Inflammatory macrophage treated with lipopolysaccharide for 1 hour (primary cell): ENCODE measurements around the gene XPO6.
A peak's percentile ranks its signal among the peaks of the same experiment; 100 is the strongest.

Experiments used
- DNase-seq, 2 donors: peaks; one replicate each; pipeline ENCODE4 v3.0.0-alpha.2; 2020 to 2022

The XPO6 gene

DNA sequence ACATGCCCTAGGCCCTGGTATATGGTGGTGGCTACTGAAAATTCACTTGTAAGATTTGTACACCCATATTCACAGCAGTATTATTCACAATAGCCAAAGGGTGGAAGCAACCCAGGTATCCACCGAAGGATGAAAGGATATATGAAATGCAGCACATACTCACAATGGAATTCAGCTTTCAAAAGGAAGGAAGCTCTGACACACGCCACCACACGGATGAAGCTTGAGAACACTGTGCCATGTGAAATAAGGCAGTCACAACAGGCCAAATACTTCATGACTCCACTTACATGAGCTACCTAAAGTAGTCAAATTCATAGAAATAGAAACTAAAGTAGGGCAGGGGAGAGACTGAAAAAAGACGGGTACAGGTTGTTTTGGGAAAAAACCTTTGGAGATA is 2.9 kb downstream of the XPO6 start:
- DNase-seq = no peak

DNA sequence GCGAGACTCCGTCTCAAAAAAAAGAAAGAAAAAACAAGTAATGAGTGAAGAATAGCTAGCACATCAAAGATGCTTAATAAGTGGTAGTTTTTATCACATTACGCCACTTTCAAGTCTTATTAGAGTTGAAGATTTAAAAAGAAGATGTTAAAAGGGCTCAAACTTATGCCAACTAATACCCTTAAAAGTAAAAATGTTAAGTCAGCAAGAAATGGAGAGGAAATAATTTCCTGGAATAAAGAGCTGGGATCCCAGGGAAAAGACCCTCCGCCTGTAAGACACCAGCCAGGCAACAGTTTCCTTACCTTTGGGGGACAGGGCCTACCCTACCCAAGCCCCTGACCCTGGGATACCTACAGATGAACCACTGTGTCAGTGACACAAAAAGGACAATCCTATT is 3.6 kb downstream of the XPO6 start:
- DNase-seq = no peak

- DNase-seq = no peak
Observed at GRCh38 chr16:28207399-28207798, 4.4 kb downstream of the XPO6 start.

DNA sequence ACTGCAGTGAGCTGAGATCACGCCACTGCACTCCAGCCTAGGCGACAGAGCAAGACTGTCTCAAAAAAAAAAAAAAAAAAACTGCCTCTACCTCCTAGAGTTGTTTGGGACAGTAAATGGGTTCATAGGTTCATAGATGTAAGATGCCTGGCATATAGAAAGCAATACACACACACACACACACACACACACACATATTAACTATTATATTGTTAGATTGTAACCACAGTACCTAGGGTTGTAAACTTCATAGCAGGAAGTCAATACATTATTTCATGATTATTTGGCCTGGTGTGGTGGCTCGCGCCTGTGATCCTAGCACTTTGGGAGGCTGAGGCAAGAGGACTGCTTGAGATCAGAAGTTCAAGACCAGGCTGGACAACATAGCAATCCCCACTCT is 5.8 kb downstream of the XPO6 start:
- no peak for DNase-seq

- DNase-seq = no peak
Observed at GRCh38 chr16:28205117-28205899, 6.5 kb downstream of the XPO6 start.

- no peak for DNase-seq
Observed at GRCh38 chr16:28204622-28205021, 7.1 kb downstream of the XPO6 start.

GRCh38 chr16:28204204-28204603 is 7.6 kb downstream of the XPO6 start:
- no peak for DNase-seq

DNA sequence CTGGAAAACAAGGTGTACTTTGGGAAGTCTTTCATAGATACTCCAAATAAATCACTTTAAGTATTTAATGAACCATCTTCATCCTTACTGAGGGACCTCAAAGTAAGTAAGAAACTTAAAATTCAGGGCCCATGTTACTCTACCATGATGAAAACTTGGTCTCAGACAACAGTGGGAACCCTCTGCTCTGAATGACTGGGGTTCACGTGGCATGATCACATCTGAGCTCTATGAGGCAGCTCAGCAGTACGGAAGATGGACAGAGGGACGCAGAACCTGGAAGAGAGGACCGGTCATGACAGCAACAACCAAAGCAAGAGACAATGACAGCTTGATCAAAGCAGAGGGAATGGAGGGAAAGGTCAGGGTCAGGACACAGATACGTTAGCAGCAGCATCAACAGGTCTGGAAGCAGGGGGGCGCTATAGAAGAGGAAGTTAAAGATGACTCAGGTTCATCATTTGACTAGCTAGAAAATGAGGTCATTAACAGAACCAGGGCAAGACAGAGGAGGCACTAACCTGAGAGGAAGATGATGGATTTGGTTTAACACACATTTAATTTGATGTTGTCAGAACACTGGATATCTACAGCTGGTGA is 9.5 kb downstream of the XPO6 start:
- DNase-seq = peak; percentile 54 to 69

- DNase-seq = no peak
Observed at GRCh38 chr16:28200661-28201060, 11.1 kb downstream of the XPO6 start.

DNA sequence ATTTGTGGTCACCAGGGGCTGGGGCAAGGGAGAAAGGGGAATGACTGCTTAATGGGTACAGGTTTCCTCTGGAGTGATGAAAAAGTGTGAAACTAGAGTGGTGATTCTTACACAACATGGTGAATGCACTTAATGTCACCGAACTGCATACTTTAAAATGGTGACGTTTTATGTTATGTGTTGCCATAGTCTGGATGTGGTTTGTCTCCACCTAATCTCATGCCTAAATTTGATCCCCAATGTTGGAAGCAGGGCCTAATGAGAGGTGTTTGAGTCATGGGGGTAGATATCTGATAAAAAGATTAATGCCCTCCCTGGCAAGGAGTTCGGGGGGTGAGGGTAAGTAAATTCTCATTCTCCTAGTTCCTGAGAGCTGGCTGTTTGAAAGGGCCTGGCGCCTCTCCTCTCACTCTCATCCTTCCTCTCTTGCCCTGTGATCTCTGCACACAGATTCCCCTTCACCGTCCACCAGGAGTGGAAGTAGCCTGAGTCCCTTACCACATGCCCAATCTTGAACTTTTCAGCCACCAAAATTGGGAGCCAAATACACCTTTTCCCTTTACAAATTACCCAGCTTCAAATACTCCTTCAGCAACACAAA is 15.3 kb downstream of the XPO6 start:
- DNase-seq = no peak

GRCh38 chr16:28195859-28196258 is 15.9 kb downstream of the XPO6 start:
- no peak for DNase-seq

GRCh38 chr16:28193530-28194423 is 18.0 kb downstream of the XPO6 start:
- peak; percentile 57 to 88 for DNase-seq

- DNase-seq = peak; percentile 62 to 69
Observed at GRCh38 chr16:28192806-28193529, 18.8 kb downstream of the XPO6 start.

GRCh38 chr16:28191364-28191960 is 20.3 kb downstream of the XPO6 start:
- DNase-seq = no peak

- peak; percentile 64 to 70 for DNase-seq
Observed at GRCh38 chr16:28189245-28189644, 22.5 kb downstream of the XPO6 start.

GRCh38 chr16:28188085-28188916 is 23.5 kb downstream of the XPO6 start:
- peak; percentile 87 to 89 for DNase-seq

GRCh38 chr16:28187595-28188004 is 24.2 kb downstream of the XPO6 start:
- DNase-seq = peak; percentile 84 to 85

GRCh38 chr16:28186752-28187151 is 25.0 kb downstream of the XPO6 start:
- no peak for DNase-seq

DNA sequence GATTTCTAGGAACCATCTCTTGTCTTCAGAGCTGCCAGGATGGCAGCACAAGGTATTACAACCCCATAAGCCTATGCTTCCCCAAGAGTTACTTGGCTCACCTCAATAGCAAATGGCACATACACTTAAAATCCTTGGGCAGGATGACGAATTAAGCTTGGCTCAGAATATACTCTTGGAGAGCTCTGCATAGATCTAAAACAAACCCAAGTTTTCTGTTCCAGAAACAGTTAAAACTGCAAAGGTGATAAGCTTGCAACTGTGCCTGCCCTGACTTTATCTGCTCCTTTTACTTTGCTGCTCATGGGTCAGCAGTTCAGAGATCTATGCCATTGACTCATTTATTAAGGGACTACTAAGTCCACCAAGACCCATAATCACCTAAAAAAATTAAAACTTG is 26.1 kb downstream of the XPO6 start:
- no peak for DNase-seq

DNA sequence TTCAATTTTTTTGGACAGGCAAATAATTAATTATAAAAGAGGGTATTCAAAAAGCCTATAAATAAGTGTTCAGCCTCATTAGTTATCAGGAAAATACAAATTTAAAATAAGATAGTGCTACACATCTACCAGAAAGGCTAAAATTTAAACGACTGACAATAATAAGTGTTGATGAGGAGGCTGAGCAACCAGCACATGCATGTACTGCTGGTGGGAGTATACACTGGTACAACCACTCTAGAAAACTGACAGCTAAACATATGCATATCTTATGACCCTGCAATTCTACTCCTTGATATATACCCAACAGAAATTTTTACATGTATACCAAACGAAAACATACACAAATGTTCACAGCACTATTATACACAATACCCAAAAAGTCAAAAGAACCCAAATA is 27.1 kb downstream of the XPO6 start:
- DNase-seq = no peak

GRCh38 chr16:28183930-28184329 is 27.8 kb downstream of the XPO6 start:
- no peak for DNase-seq
